Ascending aorta (tissue), 2 donors: ENCODE measurements around the gene HLA-DOA. TPM values are rescaled to one million over a fixed set of nuclear protein-coding genes. Genes with fewer than 3 reads are reported as not detected.

ENCODE experiments used
- DNase-seq, 2 donors: peaks; one replicate each; pipeline ENCODE4 v3.0.0-alpha.2; 2019; ENCODE audit warnings: low spot score in 2 of 2
- H3K27ac ChIP-seq, 2 donors: fragments of 200-600 bp; sonication (generic); one replicate each; pipeline ENCODE4 v1.5.1; 2016 to 2017; ENCODE audit warnings: mild to moderate bottlenecking in 1 of 2
- H3K27me3 ChIP-seq: fragments of 200-600 bp; sonication (generic); one replicate; pipeline ENCODE4 v1.5.1; 2017
- H3K36me3 ChIP-seq, 2 donors: fragments of 200-600 bp; sonication (generic); one replicate each; pipeline ENCODE4 v1.5.1; 2016
- H3K4me1 ChIP-seq, 2 donors: fragments of 200-600 bp; sonication (generic); one replicate each; pipeline ENCODE4 v1.5.1; 2016 to 2017; ENCODE audit warnings: mild to moderate bottlenecking in 1 of 2
- H3K4me3 ChIP-seq, 2 donors: fragments of 200-600 bp; sonication (generic); one replicate each; pipeline ENCODE4 v1.5.1; 2016 to 2017; ENCODE audit warnings: mild to moderate bottlenecking in 1 of 2
- H3K9me3 ChIP-seq, 2 donors: fragments of 200-600 bp; sonication (generic); one replicate each; pipeline ENCODE4 v1.5.1; 2016
- intact Hi-C: fragments of 100-400 bp; cut with DNase I; formaldehyde crosslinking; loops from one replicate; pipeline ENCODE4 v1.15.1; 2023
- total RNA-seq: library from RNA; depleted of rRNA; stranded (reverse); fragments of >200 nt; gene quantifications from one replicate; pipeline ENCODE4 v1.1.0, GENCODE V29; 2016
- TF ChIP-seq, protein P1 (sequence below), 3 experiments: fragments of 200-600 bp in 2 of 3; fragments of 450-650 bp in 1 of 3; sonication (generic) in 2 of 3; IDR thresholded peaks; one replicate each; pipeline ENCODE4 v1.5.1; 2016 to 2019; ENCODE audit warnings: antibody characterized with exemption in 3 of 3, mild to moderate bottlenecking in 1 of 3, moderate library complexity in 1 of 3

HLA-DOA gene
- total RNA-seq, 1 donor from 2014 or later = 358 TPM

DNA sequence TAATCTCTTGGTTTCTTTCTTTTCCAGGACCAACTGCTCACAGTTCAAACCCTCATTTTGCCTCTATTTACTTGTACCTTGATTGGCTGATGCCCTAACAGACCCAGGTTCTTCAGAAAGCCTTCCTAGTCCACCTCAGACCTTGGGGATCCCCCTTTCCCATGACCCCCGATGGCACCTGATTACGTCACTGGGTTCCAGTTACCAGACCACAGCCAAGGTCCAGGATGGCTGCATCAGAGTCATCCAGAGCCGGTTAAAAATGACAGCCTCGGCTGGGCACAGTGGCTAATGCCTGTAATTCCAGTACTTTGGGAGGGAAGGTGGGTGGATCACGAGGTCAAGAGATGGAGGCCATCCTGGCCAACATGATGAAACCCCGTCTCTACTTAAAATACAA lies 4.5 kb downstream of the HLA-DOA start:
- H3K4me3 ChIP-seq = no peak overlapping the region
- TF ChIP-seq, protein P1, sequence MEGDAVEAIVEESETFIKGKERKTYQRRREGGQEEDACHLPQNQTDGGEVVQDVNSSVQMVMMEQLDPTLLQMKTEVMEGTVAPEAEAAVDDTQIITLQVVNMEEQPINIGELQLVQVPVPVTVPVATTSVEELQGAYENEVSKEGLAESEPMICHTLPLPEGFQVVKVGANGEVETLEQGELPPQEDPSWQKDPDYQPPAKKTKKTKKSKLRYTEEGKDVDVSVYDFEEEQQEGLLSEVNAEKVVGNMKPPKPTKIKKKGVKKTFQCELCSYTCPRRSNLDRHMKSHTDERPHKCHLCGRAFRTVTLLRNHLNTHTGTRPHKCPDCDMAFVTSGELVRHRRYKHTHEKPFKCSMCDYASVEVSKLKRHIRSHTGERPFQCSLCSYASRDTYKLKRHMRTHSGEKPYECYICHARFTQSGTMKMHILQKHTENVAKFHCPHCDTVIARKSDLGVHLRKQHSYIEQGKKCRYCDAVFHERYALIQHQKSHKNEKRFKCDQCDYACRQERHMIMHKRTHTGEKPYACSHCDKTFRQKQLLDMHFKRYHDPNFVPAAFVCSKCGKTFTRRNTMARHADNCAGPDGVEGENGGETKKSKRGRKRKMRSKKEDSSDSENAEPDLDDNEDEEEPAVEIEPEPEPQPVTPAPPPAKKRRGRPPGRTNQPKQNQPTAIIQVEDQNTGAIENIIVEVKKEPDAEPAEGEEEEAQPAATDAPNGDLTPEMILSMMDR (IDR thresholded peaks at IDR 0.05) = no peak
- H3K27me3 ChIP-seq = no peaks in the 10 kb centered on the region
- no peaks in the 10 kb centered on the region for H3K4me1 ChIP-seq
- intact Hi-C loops = no loop called here
- no peak overlapping the region for H3K27ac ChIP-seq
- DNase-seq = no peak
- no peaks in the 10 kb centered on the region for H3K36me3 ChIP-seq
- no peaks in the 10 kb centered on the region for H3K9me3 ChIP-seq

DNA sequence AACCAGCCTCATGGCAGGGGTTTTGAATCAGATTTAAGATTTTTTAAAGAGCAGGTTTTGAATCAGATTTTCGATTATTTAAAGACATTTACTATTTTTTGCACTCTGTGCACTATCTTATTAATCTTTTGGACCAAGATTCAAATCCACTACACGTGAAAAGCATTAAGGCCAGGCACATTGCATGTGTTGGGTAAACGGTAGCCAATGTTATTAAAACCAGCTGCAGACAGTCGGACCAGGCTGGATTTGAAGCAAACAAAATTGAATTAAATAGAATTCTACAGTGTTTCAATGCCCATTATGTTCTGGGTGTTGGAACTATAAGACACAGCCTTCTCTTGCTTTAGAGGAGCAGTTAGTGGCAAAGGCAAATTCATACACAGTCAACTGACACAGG lies 7.7 kb downstream of the HLA-DOA start:
- intact Hi-C loops = no loop called here
- TF ChIP-seq, protein P1 (IDR thresholded peaks at IDR 0.05) = no peak

GRCh38 chr6:33000055-33000454 lies 9.3 kb downstream of the HLA-DOA start:
- Histone ChIP-seq H3K4me3 (no peak overlapping the region), H3K36me3 (no peaks in the 10 kb centered on the region), H3K9me3 (no peaks in the 10 kb centered on the region), H3K27ac (no peak overlapping the region), H3K27me3 (no peaks in the 10 kb centered on the region), H3K4me1 (no peaks in the 10 kb centered on the region)
- TF ChIP-seq, protein P1 (IDR thresholded peaks at IDR 0.05) = no peak
- no peak for DNase-seq
- intact Hi-C loops = no loop called here

More for the DNA sequence above, 7.7 kb downstream of the HLA-DOA start:
- DNase-seq = no peak
- Histone ChIP-seq H3K4me3 (no peak overlapping the region), H3K27ac (no peak overlapping the region), H3K9me3 (no peaks in the 10 kb centered on the region), H3K27me3 (no peaks in the 10 kb centered on the region), H3K4me1 (no peaks in the 10 kb centered on the region), H3K36me3 (no peaks in the 10 kb centered on the region)

DNA sequence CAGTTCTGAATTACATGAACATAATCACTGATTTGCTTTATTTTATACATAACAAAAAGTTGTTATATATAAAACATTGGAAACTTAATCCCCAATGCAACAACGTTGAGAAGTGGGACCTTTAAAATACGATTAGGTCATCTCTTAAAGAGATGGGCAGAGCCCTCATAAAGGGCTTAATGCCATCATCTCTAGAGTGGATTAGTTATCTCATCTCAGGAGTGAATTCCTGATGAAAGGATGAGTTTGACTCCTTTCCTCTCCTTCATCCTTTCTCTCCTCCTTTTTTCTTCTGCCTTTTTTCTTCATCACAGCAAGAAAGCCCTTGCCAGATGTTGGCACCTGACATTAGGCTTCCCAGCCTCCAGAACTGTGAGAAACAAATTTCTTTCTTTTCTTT lies 13.9 kb downstream of the HLA-DOA start:
- no peaks in the 10 kb centered on the region for H3K27me3 ChIP-seq
- no peaks in the 10 kb centered on the region for H3K9me3 ChIP-seq
- H3K4me1 ChIP-seq = no peaks in the 10 kb centered on the region
- no peak for DNase-seq
- no peak overlapping the region for H3K27ac ChIP-seq
- no peaks in the 10 kb centered on the region for H3K36me3 ChIP-seq
- intact Hi-C loops = no loop called here
- no peak overlapping the region for H3K4me3 ChIP-seq
- TF ChIP-seq, protein P1 (IDR thresholded peaks at IDR 0.05) = no peak

- no peak for DNase-seq
- Histone ChIP-seq H3K27me3 (no peaks in the 10 kb centered on the region), H3K36me3 (no peaks in the 10 kb centered on the region), H3K27ac (no peak overlapping the region), H3K4me1 (no peaks in the 10 kb centered on the region), H3K9me3 (no peaks in the 10 kb centered on the region), H3K4me3 (no peak overlapping the region)
- intact Hi-C loops = no loop called here
- TF ChIP-seq, protein P1 (IDR thresholded peaks at IDR 0.05) = no peak
Observed at GRCh38 chr6:32993363-32993973, 15.9 kb downstream of the HLA-DOA start.

- Histone ChIP-seq H3K4me1 (no peaks in the 10 kb centered on the region), H3K27ac (no peak overlapping the region), H3K36me3 (no peaks in the 10 kb centered on the region), H3K4me3 (no peak overlapping the region), H3K27me3 (no peaks in the 10 kb centered on the region), H3K9me3 (no peaks in the 10 kb centered on the region)
- TF ChIP-seq, protein P1 (IDR thresholded peaks at IDR 0.05) = no peak
- intact Hi-C loops = no loop called here
- no peak for DNase-seq
Observed at GRCh38 chr6:32991972-32992371, 17.4 kb downstream of the HLA-DOA start.
